HEK293 (cell line): ENCODE results near the gene RNF126.
A peak's percentile ranks its signal among the peaks of the same experiment; 100 is the strongest.

ENCODE experiments used
- CTCF ChIA-PET: fragments of 350-600 bp; formaldehyde crosslinking; extraction: SDS; loops from one replicate; lab custom pipeline; 2021; ENCODE audit warnings: antibody characterized with exemption; lab: Yijun Ruan, JAX
- POLR2A ChIA-PET: fragments of 300-600 bp; formaldehyde crosslinking; extraction: SDS; loops from one replicate; lab custom pipeline; 2020; ENCODE audit warnings: antibody characterized with exemption, inconsistent platforms; lab: Yijun Ruan, JAX
- H3K27ac ChIP-seq: fragments of 200-500 bp; sonication (Bioruptor generic); 2 replicates; pipeline ENCODE4 v1.5.1; 2014; ENCODE audit warnings: low read depth, low read length, control low read depth, inconsistent platforms; ENCODE audit errors: extremely low read depth
- H3K36me3 ChIP-seq, 2 experiments: fragments of 200-500 bp in 1 of 2; sonication (Bioruptor generic) in 1 of 2; 1 replicate in 1 of 2; 2 replicates in 1 of 2; pipeline ENCODE4 v1.5.1; 2014 to 2017; ENCODE audit warnings: inconsistent platforms in 2 of 2, low read length in 2 of 2; ENCODE audit not compliant: control insufficient read depth in 2 of 2, insufficient read depth in 1 of 2
- H3K4me1 ChIP-seq: fragments of 200-500 bp; sonication (Bioruptor generic); 2 replicates; pipeline ENCODE4 v1.5.1; 2014; ENCODE audit warnings: mild to moderate bottlenecking, low read length, inconsistent platforms; ENCODE audit not compliant: control insufficient read depth, insufficient read depth
- H3K4me3 ChIP-seq: 2 replicates; pipeline ENCODE4 v1.5.1; 2011; ENCODE audit warnings: low read depth, mild to moderate bottlenecking, control low read depth, low read length, moderate library complexity
- H3K9me3 ChIP-seq: fragments of 200-500 bp; sonication (Bioruptor generic); 2 replicates; pipeline ENCODE4 v1.5.1; 2014; ENCODE audit warnings: low read depth, low read length, inconsistent platforms; ENCODE audit not compliant: control insufficient read depth, insufficient read depth
- GLI4 ChIP-seq: fragments of 450-650 bp; formaldehyde crosslinking; IDR thresholded peaks from 2 replicates; pipeline ENCODE4 v1.5.1; 2016; ENCODE audit warnings: missing biosample characterization, missing genetic modification characterization
- KLF10 ChIP-seq: fragments of 450-650 bp; IDR thresholded peaks from 2 replicates; pipeline ENCODE4 v1.5.1; 2018; ENCODE audit warnings: missing biosample characterization, mild to moderate bottlenecking, missing genetic modification characterization
- KLF7 ChIP-seq: fragments of 450-650 bp; formaldehyde crosslinking; IDR thresholded peaks from 2 replicates; pipeline ENCODE4 v1.5.1; 2016; ENCODE audit warnings: missing biosample characterization, missing genetic modification characterization, borderline replicate concordance
- KLF8 ChIP-seq: fragments of 450-650 bp; formaldehyde crosslinking; IDR thresholded peaks from 2 replicates; pipeline ENCODE4 v1.5.1; 2016; ENCODE audit warnings: missing biosample characterization, missing genetic modification characterization
- SP7 ChIP-seq: fragments of 450-650 bp; formaldehyde crosslinking; IDR thresholded peaks from 2 replicates; pipeline ENCODE4 v1.5.1; 2016; ENCODE audit warnings: missing biosample characterization, missing genetic modification characterization
- TRIM28 ChIP-seq: IDR thresholded peaks from 2 replicates; pipeline ENCODE4 v1.6.1; 2011; ENCODE audit warnings: low read length, control low read depth, borderline replicate concordance
- YY1 ChIP-seq: fragments of 450-650 bp; formaldehyde crosslinking; IDR thresholded peaks from 2 replicates; pipeline ENCODE4 v1.5.1; 2018; ENCODE audit warnings: missing biosample characterization, missing genetic modification characterization
- ZBTB17 ChIP-seq: fragments of 450-650 bp; formaldehyde crosslinking; IDR thresholded peaks from 2 replicates; pipeline ENCODE4 v1.5.1; 2016; ENCODE audit warnings: missing biosample characterization, missing genetic modification characterization
- ZNF16 ChIP-seq: fragments of 450-650 bp; formaldehyde crosslinking; IDR thresholded peaks from 2 replicates; pipeline ENCODE4 v1.5.1; 2016; ENCODE audit warnings: low read depth, missing biosample characterization, missing genetic modification characterization
- ZNF184 ChIP-seq: fragments of 450-650 bp; IDR thresholded peaks from 2 replicates; pipeline ENCODE4 v1.5.1; 2018; ENCODE audit warnings: missing biosample characterization, mild to moderate bottlenecking, missing genetic modification characterization
- ZNF239 ChIP-seq: fragments of 450-650 bp; formaldehyde crosslinking; IDR thresholded peaks from 2 replicates; pipeline ENCODE4 v1.5.1; 2016; ENCODE audit warnings: missing biosample characterization, missing genetic modification characterization
- ZNF248 ChIP-seq: fragments of 450-650 bp; formaldehyde crosslinking; IDR thresholded peaks from 2 replicates; pipeline ENCODE4 v1.5.1; 2017; ENCODE audit warnings: missing biosample characterization, missing genetic modification characterization
- ZNF341 ChIP-seq: fragments of 450-650 bp; formaldehyde crosslinking; IDR thresholded peaks from 2 replicates; pipeline ENCODE4; 2016; ENCODE audit warnings: low read depth, missing biosample characterization, missing genetic modification characterization
- ZNF391 ChIP-seq: fragments of 450-650 bp; formaldehyde crosslinking; IDR thresholded peaks from 2 replicates; pipeline ENCODE4 v1.5.1; 2016; ENCODE audit warnings: low read depth, missing biosample characterization, missing genetic modification characterization, borderline replicate concordance
- ZNF404 ChIP-seq: fragments of 450-650 bp; formaldehyde crosslinking; IDR thresholded peaks from 2 replicates; pipeline ENCODE4 v1.5.1; 2017; ENCODE audit warnings: missing biosample characterization, missing genetic modification characterization
- ZNF501 ChIP-seq: fragments of 450-650 bp; formaldehyde crosslinking; IDR thresholded peaks from 2 replicates; pipeline ENCODE4 v1.5.1; 2016; ENCODE audit warnings: missing biosample characterization, missing genetic modification characterization
- ZNF548 ChIP-seq: fragments of 450-650 bp; formaldehyde crosslinking; IDR thresholded peaks from 2 replicates; pipeline ENCODE4 v1.5.1; 2016; ENCODE audit warnings: missing biosample characterization, missing genetic modification characterization
- ZNF560 ChIP-seq: fragments of 450-650 bp; formaldehyde crosslinking; IDR thresholded peaks from 2 replicates; pipeline ENCODE4 v1.5.1; 2017; ENCODE audit warnings: missing biosample characterization, missing genetic modification characterization, borderline replicate concordance
- ZNF677 ChIP-seq: fragments of 450-650 bp; IDR thresholded peaks from 2 replicates; pipeline ENCODE4 v1.5.0; 2018; ENCODE audit warnings: missing biosample characterization, mild to moderate bottlenecking, missing genetic modification characterization, moderate library complexity
- ZNF777 ChIP-seq: fragments of 450-650 bp; formaldehyde crosslinking; IDR thresholded peaks from 2 replicates; pipeline ENCODE4 v1.5.1; 2017; ENCODE audit warnings: missing biosample characterization, missing genetic modification characterization, borderline replicate concordance
- ZNF791 ChIP-seq: fragments of 450-650 bp; formaldehyde crosslinking; IDR thresholded peaks from 2 replicates; pipeline ENCODE4 v1.5.1; 2016; ENCODE audit warnings: missing biosample characterization, missing genetic modification characterization
- ZNF843 ChIP-seq: fragments of 450-650 bp; formaldehyde crosslinking; IDR thresholded peaks from 2 replicates; pipeline ENCODE4 v1.5.1; 2016; ENCODE audit warnings: missing biosample characterization, missing genetic modification characterization
- TF ChIP-seq, protein P1 (sequence below): fragments of 450-650 bp; formaldehyde crosslinking; IDR thresholded peaks from 2 replicates; pipeline ENCODE4 v1.5.1; 2016; ENCODE audit warnings: missing biosample characterization, missing genetic modification characterization, borderline replicate concordance
- TF ChIP-seq, protein P2 (sequence below): fragments of 450-650 bp; formaldehyde crosslinking; IDR thresholded peaks from 2 replicates; pipeline ENCODE4 v1.5.1; 2016; ENCODE audit warnings: missing biosample characterization, missing genetic modification characterization
- TF ChIP-seq, protein P3 (sequence below): fragments of 450-650 bp; formaldehyde crosslinking; IDR thresholded peaks from 2 replicates; pipeline ENCODE4 v1.5.1; 2017; ENCODE audit warnings: missing biosample characterization, missing genetic modification characterization
- TF ChIP-seq, protein P4 (sequence below): fragments of 450-650 bp; formaldehyde crosslinking; IDR thresholded peaks from 2 replicates; pipeline ENCODE4 v1.5.1; 2016; ENCODE audit warnings: missing biosample characterization, missing genetic modification characterization
- TF ChIP-seq, protein P5 (sequence below): fragments of 450-650 bp; formaldehyde crosslinking; IDR thresholded peaks from 2 replicates; pipeline ENCODE4 v1.5.1; 2016; ENCODE audit warnings: missing biosample characterization, missing genetic modification characterization

Gene RNF126

DNA sequence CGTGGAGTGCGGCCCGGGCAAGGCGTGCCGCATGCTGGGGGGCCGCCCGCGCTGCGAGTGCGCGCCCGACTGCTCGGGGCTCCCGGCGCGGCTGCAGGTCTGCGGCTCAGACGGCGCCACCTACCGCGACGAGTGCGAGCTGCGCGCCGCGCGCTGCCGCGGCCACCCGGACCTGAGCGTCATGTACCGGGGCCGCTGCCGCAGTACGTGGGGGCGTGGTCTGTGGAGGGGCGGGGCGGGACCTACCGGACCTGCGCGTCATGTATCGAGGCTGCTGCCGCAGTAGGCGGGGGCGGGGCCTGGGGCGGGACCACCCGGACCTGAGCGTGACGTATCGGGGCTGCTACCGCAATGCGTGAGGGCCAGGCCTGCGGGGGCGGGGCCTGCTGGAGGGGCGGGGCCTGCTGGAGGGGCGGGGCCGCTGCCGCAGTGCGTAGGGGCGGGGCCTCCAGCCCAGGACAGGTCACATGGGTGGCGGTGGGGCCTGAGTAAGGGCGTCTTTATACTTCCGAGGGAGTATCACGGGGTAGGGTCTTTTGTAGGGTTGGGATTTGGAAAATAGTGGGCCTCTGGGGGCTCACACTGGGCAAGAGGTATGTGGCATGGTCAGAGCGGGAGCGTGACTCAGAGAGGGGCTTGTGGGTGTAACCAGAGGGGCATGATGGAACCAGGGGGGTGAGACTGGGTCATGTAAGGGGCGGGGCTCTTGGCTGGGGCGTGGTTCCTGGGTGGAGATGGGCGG is 17.4 kb upstream of the RNF126 start:
- Histone ChIP-seq H3K4me3 (peak overlapping the region; percentile 57), H3K36me3 (no peaks in the 10 kb centered on the region), H3K9me3 (no peaks in the 10 kb centered on the region), H3K27ac (peak overlapping the region; percentile 92), H3K4me1 (no peaks in the 10 kb centered on the region)
- POLR2A ChIA-PET, result interaction anchor here (0.6 to 2.0 kb wide), 15 partner anchors 15 to 572 kb away, joined by 3 to 10 read pairs (median 4); partner anchors contain the start of gene PALM
- CTCF ChIA-PET, result interaction anchor here (0.6 to 1.0 kb wide), 4 partner anchors 14 to 90 kb away, joined by 3 to 8 read pairs (median 3); no protein-coding TSS in a partner anchor
- 0 out of 2 replicates have a peak, but pooled peaks have one; percentile 16 for TF ChIP-seq ZNF843 (tag by site-specific recombination)
- no peak for TF ChIP-seq GLI4 (tag by site-specific recombination)
- no peak; the same call in 1 of the 2 replicates for TF ChIP-seq ZNF677 (tag by site-specific recombination)
- TF ChIP-seq, protein P1, sequence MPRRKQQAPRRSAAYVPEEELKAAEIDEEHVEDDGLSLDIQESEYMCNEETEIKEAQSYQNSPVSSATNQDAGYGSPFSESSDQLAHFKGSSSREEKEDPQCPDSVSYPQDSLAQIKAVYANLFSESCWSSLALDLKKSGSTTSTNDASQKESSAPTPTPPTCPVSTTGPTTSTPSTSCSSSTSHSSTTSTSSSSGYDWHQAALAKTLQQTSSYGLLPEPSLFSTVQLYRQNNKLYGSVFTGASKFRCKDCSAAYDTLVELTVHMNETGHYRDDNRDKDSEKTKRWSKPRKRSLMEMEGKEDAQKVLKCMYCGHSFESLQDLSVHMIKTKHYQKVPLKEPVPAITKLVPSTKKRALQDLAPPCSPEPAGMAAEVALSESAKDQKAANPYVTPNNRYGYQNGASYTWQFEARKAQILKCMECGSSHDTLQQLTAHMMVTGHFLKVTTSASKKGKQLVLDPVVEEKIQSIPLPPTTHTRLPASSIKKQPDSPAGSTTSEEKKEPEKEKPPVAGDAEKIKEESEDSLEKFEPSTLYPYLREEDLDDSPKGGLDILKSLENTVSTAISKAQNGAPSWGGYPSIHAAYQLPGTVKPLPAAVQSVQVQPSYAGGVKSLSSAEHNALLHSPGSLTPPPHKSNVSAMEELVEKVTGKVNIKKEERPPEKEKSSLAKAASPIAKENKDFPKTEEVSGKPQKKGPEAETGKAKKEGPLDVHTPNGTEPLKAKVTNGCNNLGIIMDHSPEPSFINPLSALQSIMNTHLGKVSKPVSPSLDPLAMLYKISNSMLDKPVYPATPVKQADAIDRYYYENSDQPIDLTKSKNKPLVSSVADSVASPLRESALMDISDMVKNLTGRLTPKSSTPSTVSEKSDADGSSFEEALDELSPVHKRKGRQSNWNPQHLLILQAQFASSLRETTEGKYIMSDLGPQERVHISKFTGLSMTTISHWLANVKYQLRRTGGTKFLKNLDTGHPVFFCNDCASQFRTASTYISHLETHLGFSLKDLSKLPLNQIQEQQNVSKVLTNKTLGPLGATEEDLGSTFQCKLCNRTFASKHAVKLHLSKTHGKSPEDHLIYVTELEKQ, result no peak
- TF ChIP-seq ZBTB17 (tag by site-specific recombination), result no peak
- TF ChIP-seq ZNF184 (tag by site-specific recombination), result no peak
- TF ChIP-seq SP7 (tag by site-specific recombination), result peak; percentile 50; the same call in 1 of the 2 replicates
- no peak for TF ChIP-seq TRIM28
- no peak for TF ChIP-seq ZNF548
- TF ChIP-seq ZNF391 (tag by site-specific recombination), result no peak
- no peak for TF ChIP-seq ZNF239 (tag by site-specific recombination)
- TF ChIP-seq, protein P2, sequence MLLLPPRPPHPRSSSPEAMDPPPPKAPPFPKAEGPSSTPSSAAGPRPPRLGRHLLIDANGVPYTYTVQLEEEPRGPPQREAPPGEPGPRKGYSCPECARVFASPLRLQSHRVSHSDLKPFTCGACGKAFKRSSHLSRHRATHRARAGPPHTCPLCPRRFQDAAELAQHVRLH (tag by site-specific recombination), result no peak
- TF ChIP-seq, protein P3, sequence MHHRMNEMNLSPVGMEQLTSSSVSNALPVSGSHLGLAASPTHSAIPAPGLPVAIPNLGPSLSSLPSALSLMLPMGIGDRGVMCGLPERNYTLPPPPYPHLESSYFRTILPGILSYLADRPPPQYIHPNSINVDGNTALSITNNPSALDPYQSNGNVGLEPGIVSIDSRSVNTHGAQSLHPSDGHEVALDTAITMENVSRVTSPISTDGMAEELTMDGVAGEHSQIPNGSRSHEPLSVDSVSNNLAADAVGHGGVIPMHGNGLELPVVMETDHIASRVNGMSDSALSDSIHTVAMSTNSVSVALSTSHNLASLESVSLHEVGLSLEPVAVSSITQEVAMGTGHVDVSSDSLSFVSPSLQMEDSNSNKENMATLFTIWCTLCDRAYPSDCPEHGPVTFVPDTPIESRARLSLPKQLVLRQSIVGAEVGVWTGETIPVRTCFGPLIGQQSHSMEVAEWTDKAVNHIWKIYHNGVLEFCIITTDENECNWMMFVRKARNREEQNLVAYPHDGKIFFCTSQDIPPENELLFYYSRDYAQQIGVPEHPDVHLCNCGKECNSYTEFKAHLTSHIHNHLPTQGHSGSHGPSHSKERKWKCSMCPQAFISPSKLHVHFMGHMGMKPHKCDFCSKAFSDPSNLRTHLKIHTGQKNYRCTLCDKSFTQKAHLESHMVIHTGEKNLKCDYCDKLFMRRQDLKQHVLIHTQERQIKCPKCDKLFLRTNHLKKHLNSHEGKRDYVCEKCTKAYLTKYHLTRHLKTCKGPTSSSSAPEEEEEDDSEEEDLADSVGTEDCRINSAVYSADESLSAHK, result no peak
- no peak for TF ChIP-seq YY1 (tag by site-specific recombination)
- TF ChIP-seq ZNF501 (tag by site-specific recombination), result no peak
- no peak for TF ChIP-seq ZNF791 (tag by site-specific recombination)
- no peak for TF ChIP-seq ZNF16 (tag by site-specific recombination)
- TF ChIP-seq, protein P4, sequence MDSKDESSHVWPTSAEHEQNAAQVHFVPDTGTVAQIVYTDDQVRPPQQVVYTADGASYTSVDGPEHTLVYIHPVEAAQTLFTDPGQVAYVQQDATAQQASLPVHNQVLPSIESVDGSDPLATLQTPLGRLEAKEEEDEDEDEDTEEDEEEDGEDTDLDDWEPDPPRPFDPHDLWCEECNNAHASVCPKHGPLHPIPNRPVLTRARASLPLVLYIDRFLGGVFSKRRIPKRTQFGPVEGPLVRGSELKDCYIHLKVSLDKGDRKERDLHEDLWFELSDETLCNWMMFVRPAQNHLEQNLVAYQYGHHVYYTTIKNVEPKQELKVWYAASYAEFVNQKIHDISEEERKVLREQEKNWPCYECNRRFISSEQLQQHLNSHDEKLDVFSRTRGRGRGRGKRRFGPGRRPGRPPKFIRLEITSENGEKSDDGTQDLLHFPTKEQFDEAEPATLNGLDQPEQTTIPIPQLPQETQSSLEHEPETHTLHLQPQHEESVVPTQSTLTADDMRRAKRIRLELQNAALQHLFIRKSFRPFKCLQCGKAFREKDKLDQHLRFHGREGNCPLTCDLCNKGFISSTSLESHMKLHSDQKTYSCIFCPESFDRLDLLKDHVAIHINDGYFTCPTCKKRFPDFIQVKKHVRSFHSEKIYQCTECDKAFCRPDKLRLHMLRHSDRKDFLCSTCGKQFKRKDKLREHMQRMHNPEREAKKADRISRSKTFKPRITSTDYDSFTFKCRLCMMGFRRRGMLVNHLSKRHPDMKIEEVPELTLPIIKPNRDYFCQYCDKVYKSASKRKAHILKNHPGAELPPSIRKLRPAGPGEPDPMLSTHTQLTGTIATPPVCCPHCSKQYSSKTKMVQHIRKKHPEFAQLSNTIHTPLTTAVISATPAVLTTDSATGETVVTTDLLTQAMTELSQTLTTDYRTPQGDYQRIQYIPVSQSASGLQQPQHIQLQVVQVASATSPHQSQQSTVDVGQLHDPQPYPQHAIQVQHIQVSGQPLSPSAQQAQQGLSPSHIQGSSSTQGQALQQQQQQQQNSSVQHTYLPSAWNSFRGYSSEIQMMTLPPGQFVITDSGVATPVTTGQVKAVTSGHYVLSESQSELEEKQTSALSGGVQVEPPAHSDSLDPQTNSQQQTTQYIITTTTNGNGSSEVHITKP, result 0 out of 2 replicates have a peak, but pooled peaks have one; percentile 29
- TF ChIP-seq KLF10 (tag by site-specific recombination), result peak; percentile 58
- TF ChIP-seq KLF7 (tag by site-specific recombination), result peak; percentile 84
- TF ChIP-seq ZNF248 (tag by site-specific recombination), result no peak
- peak; percentile 54; the same call in 1 of the 2 replicates for TF ChIP-seq ZNF341 (tag by site-specific recombination)
- no peak for TF ChIP-seq ZNF560 (tag by site-specific recombination)
- TF ChIP-seq ZNF404 (tag by site-specific recombination), result no peak
- TF ChIP-seq, protein P5, sequence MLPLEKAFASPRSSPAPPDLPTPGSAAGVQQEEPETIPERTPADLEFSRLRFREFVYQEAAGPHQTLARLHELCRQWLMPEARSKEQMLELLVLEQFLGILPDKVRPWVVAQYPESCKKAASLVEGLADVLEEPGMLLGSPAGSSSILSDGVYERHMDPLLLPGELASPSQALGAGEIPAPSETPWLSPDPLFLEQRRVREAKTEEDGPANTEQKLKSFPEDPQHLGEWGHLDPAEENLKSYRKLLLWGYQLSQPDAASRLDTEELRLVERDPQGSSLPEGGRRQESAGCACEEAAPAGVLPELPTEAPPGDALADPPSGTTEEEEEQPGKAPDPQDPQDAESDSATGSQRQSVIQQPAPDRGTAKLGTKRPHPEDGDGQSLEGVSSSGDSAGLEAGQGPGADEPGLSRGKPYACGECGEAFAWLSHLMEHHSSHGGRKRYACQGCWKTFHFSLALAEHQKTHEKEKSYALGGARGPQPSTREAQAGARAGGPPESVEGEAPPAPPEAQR (tag by site-specific recombination), result no peak
- TF ChIP-seq ZNF777, result no peak
- peak; percentile 98 for TF ChIP-seq KLF8 (tag by site-specific recombination)
